Measurements from ENCODE around the gene TBC1D10B. TPM values are rescaled to one million over a fixed set of nuclear protein-coding genes. Genes with fewer than 3 reads are reported as not detected.

TBC1D10B gene
- total and polyA plus RNA-seq, 9 of the 15 experiments (the other 6 are each of a cell fraction or from before 2014, with no cell fraction given), result 2.2 to 55.4 (median 17.5) TPM

DNA sequence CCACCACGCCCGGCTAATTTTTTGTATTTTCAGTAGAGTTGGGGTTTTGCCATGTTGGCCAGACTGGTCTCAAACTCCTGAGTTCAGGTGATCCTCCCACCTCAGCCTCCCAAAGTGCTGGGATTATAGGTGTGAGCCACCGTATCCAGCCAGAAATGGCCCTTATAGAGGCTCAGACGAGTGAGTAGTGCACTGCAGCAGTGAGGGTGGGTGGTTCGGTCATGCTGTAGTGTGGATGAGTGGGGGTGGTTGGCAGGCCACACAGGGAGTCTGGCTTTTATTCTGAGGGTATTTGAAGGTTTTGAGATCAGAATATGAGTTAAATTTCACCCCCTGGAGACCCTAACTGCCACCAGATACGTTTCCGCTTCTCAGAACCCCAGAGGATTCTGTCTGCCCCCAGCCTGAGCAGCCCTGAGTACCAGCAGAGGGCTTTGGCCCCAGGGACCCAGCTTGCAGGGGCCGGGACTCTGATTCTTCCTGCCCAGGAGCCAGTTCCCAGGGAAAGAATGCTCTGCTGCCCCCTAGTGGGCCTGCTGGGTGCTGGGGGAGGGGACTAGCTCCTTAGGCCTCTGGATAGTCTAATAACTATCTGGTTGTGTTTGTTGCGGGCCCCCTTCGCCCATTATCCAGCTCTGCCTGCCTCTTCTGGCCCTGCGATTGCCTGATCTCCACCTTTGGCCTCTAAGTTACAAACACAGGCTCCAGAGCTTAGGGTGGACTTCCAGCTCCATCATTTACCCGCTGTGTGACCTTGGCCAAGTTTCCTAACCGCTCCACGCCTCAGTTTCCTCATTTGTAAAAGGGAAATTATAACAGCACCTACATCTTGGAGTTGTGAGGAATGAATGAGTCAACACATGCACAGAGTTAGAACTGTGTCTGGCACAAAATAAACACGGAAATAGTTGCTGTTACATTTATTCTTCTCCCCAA, 39.1 kb upstream of the TBC1D10B start (continued):
- no peak for TF ChIP-seq ZBTB17 (CRISPR knock-in tag; IDR thresholded peaks at IDR 0.05)
- TF ChIP-seq SIN3A (IDR thresholded peaks at IDR 0.05; ENCODE audit: borderline replicate concordance in 2 of 2, control insufficient read depth in 1 of 2, low read depth in 2 of 2, low read length in 2 of 2), result 0 out of 4 replicates have a peak, but pooled peaks of 1 of the 2 experiments have one; percentile 44
- TF ChIP-seq, protein P1, sequence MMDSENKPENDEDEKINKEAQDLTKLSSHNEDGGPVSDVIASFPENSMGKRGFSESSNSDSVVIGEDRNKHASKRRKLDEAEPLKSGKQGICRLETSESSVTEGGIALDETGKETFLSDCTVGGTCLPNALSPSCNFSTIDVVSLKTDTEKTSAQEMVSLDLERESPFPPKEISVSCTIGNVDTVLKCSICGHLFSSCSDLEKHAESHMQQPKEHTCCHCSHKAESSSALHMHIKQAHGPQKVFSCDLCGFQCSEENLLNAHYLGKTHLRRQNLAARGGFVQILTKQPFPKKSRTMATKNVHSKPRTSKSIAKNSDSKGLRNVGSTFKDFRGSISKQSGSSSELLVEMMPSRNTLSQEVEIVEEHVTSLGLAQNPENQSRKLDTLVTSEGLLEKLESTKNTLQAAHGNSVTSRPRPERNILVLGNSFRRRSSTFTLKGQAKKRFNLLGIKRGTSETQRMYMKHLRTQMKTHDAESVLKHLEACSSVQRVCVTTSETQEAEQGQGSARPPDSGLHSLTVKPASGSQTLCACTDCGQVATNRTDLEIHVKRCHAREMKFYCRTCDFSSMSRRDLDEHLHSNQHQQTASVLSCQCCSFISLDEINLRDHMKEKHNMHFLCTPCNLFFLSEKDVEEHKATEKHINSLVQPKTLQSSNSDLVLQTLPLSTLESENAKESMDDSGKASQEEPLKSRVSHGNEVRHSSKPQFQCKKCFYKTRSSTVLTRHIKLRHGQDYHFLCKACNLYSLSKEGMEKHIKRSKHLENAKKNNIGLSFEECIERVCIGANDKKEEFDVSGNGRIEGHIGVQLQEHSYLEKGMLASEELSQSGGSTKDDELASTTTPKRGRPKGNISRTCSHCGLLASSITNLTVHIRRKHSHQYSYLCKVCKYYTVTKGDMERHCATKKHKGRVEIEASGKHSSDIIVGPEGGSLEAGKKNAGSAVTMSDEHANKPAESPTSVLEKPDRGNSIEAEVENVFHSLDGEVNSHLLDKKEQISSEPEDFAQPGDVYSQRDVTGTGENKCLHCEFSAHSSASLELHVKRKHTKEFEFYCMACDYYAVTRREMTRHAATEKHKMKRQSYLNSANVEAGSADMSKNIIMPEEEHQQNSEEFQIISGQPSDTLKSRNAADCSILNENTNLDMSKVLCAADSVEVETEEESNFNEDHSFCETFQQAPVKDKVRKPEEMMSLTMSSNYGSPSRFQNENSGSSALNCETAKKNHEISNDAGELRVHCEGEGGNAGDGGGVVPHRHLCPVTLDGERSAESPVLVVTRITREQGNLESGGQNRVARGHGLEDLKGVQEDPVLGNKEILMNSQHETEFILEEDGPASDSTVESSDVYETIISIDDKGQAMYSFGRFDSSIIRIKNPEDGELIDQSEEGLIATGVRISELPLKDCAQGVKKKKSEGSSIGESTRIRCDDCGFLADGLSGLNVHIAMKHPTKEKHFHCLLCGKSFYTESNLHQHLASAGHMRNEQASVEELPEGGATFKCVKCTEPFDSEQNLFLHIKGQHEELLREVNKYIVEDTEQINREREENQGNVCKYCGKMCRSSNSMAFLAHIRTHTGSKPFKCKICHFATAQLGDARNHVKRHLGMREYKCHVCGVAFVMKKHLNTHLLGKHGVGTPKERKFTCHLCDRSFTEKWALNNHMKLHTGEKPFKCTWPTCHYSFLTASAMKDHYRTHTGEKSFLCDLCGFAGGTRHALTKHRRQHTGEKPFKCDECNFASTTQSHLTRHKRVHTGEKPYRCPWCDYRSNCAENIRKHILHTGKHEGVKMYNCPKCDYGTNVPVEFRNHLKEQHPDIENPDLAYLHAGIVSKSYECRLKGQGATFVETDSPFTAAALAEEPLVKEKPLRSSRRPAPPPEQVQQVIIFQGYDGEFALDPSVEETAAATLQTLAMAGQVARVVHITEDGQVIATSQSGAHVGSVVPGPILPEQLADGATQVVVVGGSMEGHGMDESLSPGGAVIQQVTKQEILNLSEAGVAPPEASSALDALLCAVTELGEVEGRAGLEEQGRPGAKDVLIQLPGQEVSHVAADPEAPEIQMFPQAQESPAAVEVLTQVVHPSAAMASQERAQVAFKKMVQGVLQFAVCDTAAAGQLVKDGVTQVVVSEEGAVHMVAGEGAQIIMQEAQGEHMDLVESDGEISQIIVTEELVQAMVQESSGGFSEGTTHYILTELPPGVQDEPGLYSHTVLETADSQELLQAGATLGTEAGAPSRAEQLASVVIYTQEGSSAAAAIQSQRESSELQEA (IDR thresholded peaks at IDR 0.05; ENCODE audit: low read depth), result no peak
- TF ChIP-seq YY1 (IDR thresholded peaks at IDR 0.05; ENCODE audit: borderline replicate concordance in 1 of 3, control insufficient read depth in 1 of 3, extremely low read depth in 1 of 3, insufficient read depth in 3 of 3, insufficient read length in 1 of 3, insufficient replicate concordance in 2 of 3, low read depth in 1 of 3, low read length in 2 of 3), result peak in 2 of 3 experiments; percentile 39 to 40
- 0 out of 2 replicates have a peak, but pooled peaks have one; percentile 33 for TF ChIP-seq NR2C1 (IDR thresholded peaks at IDR 0.05)
- TF ChIP-seq NR2C1 (tag; IDR thresholded peaks at IDR 0.05), result 0 out of 2 replicates have a peak, but pooled peaks have one; percentile 38
- no peak for TF ChIP-seq ZNF696 (CRISPR knock-in tag; conservative IDR thresholded peaks at IDR 0.05)
- no peak for TF ChIP-seq MCM7 (IDR thresholded peaks at IDR 0.05)
- no peak for TF ChIP-seq FOXK2 (conservative IDR thresholded peaks at IDR 0.05 in 1 of 2, IDR thresholded peaks at IDR 0.05 in 1 of 2; ENCODE audit: low read depth in 2 of 2)
- TF ChIP-seq CEBPB (tag; IDR thresholded peaks at IDR 0.05), result no peak
- TF ChIP-seq POLR3G (IDR thresholded peaks at IDR 0.05; ENCODE audit: extremely low read depth, insufficient read length, insufficient replicate concordance), result no peak
- TF ChIP-seq ZKSCAN3 (CRISPR knock-in tag; IDR thresholded peaks at IDR 0.05), result no peak
- TF ChIP-seq, protein P2, sequence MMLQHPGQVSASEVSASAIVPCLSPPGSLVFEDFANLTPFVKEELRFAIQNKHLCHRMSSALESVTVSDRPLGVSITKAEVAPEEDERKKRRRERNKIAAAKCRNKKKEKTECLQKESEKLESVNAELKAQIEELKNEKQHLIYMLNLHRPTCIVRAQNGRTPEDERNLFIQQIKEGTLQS (IDR thresholded peaks at IDR 0.05), result no peak
- TF ChIP-seq, protein P2 (CRISPR knock-in tag; conservative IDR thresholded peaks at IDR 0.05), result 0 out of 2 replicates have a peak, but pooled peaks have one; percentile 43

Data from K562 (cell line).